HG03097 (cell line): ENCODE measurements around the gene TASL.
"Not testable (repeated sequence)": the region's sequence is repeated elsewhere in the genome, so short reads cannot be mapped to it uniquely, and the experiment has no call there.

Experiments
- ATAC-seq: cut with Tn5 transposase; IDR thresholded peaks from one replicate; pipeline ENCODE4 v1.9.1; 2021; ENCODE audit not compliant: unreplicated experiment, low FRiP score

Gene TASL, protein sequence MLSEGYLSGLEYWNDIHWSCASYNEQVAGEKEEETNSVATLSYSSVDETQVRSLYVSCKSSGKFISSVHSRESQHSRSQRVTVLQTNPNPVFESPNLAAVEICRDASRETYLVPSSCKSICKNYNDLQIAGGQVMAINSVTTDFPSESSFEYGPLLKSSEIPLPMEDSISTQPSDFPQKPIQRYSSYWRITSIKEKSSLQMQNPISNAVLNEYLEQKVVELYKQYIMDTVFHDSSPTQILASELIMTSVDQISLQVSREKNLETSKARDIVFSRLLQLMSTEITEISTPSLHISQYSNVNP

GRCh38 chrX:30577362-30577991 is at the start of gene TASL:
Gene TASL, minus strand, starts transcription at chrX:30577766. Its CDS starts 17,411 bp downstream, at chrX:30560355.
- peak; percentile 88 for ATAC-seq

GRCh38 chrX:30626402-30626801 is 48.8 kb upstream of the TASL start:
- no peak for ATAC-seq

DNA sequence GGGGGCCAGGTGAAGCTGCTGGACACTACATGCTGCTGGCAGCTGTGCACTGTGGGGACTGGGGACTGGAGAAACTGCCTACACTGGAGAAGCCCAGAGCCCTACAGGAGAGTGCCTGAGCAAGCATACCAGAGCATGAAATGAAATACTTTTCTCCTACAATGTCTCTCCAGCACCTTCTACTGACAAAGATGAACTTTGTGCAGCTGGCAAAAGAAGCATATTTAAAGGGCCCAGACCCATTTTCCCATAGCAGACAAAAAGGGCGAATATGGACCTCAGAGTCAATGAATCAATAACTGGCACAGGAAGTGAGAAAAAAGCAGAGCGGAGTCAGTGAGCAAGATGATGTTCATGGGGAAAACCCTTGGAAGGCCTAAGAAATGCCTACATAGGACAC is 44.8 kb upstream of the TASL start:
- ATAC-seq: no peak

GRCh38 chrX:30620980-30621618 is 43.5 kb upstream of the TASL start:
- ATAC-seq: no peak

DNA sequence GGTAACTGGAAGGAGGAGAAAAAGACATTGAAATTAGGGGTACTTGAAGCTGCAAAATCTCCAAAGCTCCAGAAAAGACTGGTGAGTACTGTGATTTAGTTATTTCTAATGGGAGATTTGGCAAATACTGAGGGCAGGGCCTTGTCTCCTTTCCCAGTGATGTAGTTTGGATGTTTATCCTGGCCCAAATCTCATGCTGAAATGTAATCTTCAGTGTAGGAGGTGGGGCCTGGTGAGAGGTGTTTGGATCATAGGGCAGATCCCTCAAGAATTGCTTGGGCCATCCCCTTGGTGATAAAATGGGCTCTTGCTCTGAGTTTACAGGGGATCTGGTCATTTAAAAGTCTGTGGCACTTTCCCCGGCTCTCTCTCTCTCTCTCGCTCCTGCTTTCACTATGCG is 42.6 kb upstream of the TASL start:
- no peak for ATAC-seq

DNA sequence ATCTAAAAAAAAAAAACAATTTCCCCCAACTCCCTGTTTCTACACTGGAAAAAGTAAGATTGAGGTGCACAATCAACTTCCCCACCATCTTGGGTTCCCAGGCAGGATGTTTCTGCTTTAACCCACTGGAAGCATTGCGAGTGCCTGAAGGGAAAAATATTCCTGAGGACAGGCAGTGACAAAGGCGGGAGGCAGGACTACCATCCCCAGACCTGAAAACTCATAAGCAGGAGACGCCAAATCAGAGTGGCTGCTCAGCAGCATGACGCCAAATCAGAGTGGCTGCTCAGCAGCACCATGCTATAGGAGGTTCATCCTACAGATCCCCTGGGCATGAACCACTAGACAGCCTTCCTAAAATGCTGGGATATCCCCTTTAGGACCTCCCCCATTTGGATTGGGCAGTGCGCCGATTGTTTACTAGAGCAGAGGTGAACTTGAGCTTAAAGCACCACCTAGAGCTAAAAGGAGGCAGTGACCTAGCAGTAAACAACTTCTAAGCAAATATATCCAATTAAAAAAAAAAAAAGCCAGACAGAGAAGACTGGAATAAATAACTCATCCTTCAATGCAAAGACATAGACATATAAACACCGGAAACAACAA is 40.7 kb upstream of the TASL start:
- ATAC-seq: no peak

GRCh38 chrX:30615229-30615628 is 37.7 kb upstream of the TASL start:
- no peak for ATAC-seq

DNA sequence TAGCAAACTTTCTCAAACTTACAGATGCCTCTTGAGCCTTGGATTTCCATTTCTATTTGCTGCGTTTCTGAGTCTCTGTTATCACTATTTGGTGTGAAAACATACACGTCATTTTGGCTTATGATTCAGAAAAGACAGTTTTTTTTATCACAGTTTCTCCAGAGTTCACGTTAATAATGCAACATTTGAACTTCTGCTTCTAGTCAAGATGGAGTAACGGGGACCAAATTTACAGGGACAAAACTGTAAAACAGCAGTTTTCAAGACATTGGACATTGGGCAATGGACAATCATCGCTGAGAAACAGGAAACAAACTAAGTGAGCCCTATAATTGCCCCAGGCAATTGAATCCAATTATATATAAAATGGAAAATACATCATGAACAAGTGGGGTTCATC is 36.2 kb upstream of the TASL start:
- ATAC-seq: no peak

- ATAC-seq: no peak
Measured at GRCh38 chrX:30612250-30612655, 34.7 kb upstream of the TASL start.

- ATAC-seq: no peak
Measured at GRCh38 chrX:30610026-30610425, 32.5 kb upstream of the TASL start.

- no peak for ATAC-seq
Measured at GRCh38 chrX:30607155-30607554, 29.6 kb upstream of the TASL start.

DNA sequence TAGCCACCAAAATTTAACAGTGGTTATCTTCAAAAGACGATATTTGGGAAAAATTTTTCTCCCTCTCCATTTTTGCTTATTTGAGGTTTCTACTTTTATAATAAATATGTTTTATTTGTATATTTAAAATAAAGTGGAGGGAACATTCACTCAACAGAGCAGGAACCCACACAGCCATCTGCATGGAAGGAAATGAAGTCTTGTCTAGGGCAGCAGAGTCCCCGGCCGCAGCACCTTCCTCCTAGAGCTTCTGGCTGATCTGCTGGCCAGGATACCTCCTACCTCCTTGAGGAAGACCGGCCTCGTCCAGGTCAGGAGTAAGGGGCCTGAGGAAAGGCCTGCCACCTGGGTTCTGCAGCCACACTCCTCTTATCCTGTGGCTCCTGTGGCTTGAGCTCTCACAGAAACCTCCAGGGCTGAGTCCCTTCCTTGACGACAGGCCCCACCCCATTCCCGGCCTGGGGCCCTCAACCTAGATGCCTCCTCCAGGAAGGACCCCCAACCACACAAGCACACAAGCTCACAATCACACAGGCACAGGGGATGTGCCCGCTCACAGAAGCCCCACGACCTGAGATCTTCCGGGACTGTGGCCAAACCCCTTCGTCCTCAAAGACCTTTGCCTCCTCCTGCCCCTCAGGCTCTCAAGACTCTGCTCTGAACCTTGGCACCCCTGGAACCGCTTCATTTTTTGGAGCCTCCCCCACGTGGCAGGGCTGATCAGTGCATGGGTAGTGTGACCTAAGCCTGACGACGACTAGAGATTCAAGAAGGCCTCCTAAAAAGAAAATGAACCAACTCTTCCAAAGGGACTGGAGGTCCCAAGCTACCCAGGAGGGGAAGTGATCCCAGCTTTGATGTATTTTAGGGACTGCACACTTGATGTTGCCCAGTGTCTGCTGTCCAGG is 23.0 kb upstream of the TASL start:
- not testable (repeated sequence) for ATAC-seq

- peak; percentile 61 for ATAC-seq
Measured at GRCh38 chrX:30597216-30598012, 19.8 kb upstream of the TASL start.

- no peak for ATAC-seq
Measured at GRCh38 chrX:30593440-30594200, 16.1 kb upstream of the TASL start.

- ATAC-seq: no peak
Measured at GRCh38 chrX:30592831-30593230, 15.3 kb upstream of the TASL start.

DNA sequence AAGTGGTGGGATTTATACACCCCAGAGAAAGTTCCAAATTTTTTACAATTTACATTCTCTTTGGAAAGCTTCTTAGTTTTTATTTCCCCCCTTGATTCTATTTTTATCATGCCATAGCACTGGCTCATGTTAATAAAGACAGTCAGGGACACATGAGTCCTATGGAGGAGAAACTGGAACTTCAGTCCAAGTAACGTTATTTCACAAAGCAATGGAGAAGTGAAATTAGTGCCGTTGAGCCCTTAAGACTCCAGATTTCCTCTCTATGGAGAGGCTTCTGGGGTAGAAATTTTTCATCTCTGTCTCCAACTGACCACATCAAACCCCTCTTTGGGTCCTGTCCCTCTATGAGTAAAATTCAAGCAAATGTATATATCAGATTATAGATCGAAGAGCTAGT is 12.8 kb upstream of the TASL start:
- ATAC-seq: no peak

- no peak for ATAC-seq
Measured at GRCh38 chrX:30589146-30589888, 11.8 kb upstream of the TASL start.

DNA sequence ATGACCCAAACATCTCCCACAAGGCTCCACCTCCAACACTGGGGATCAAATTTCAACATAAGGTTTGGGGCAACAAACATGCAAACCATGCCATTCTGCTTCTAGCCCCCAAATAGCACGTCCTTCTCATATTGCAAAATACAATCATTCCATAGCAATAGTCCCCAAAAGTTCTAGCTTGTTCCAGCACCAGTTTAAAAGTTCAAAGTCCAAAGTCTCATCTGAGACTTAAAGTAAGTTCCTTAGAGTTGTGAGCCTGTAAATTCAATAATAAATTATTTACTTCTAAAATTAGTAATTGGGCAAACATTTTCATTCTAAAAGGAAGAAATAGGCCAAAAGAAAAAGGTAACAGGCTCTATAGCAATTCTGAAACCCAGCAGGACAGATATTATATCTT is 8.9 kb upstream of the TASL start:
- ATAC-seq: no peak
